22Rv1 (cell line): ENCODE results near the gene PDK2.

Experiments used
- ZFX ChIP-seq: fragments of 450-650 bp; IDR thresholded peaks from 2 replicates; pipeline ENCODE4 v1.6.1; 2017; ENCODE audit warnings: antibody characterized with exemption, borderline replicate concordance
- TF ChIP-seq, protein P1 (sequence below): fragments of 450-650 bp; IDR thresholded peaks from 2 replicates; pipeline ENCODE4 v1.5.1; 2017; ENCODE audit warnings: mild to moderate bottlenecking

- TF ChIP-seq, protein P1, sequence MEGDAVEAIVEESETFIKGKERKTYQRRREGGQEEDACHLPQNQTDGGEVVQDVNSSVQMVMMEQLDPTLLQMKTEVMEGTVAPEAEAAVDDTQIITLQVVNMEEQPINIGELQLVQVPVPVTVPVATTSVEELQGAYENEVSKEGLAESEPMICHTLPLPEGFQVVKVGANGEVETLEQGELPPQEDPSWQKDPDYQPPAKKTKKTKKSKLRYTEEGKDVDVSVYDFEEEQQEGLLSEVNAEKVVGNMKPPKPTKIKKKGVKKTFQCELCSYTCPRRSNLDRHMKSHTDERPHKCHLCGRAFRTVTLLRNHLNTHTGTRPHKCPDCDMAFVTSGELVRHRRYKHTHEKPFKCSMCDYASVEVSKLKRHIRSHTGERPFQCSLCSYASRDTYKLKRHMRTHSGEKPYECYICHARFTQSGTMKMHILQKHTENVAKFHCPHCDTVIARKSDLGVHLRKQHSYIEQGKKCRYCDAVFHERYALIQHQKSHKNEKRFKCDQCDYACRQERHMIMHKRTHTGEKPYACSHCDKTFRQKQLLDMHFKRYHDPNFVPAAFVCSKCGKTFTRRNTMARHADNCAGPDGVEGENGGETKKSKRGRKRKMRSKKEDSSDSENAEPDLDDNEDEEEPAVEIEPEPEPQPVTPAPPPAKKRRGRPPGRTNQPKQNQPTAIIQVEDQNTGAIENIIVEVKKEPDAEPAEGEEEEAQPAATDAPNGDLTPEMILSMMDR = no peak
- TF ChIP-seq ZFX = no peak
Measured at GRCh38 chr17:50078430-50078829, 16.7 kb upstream of the PDK2 start.
